ENCODE measurements around the gene MEX3A. TPM values are rescaled to one million over a fixed set of nuclear protein-coding genes. Genes with fewer than 3 reads are reported as not detected.
A peak's percentile ranks its signal among the peaks of the same experiment; 100 is the strongest.

Gene MEX3A
- total and polyA plus RNA-seq, 7 donors, result 0.23 to 1.5 (median 0.33) TPM

- no peak overlapping the region for H3K4me3 ChIP-seq
- H3K9me3 ChIP-seq, result no peaks in the 10 kb centered on the region
- intact Hi-C loops (cut with DNase I), result no loop called here
- DNase-seq, result no peak
- 62 to 63% methylated on average over 4 of the region's 4 CpGs for WGBS, 2 donors
- TF ChIP-seq POLR2A (IDR thresholded peaks at IDR 0.05) (no peak), POLR2AphosphoS5 (IDR thresholded peaks at IDR 0.05) (no peak), CTCF (IDR thresholded peaks at IDR 0.05) (no peak), EP300 (IDR thresholded peaks at IDR 0.05) (no peak)
- H3K36me3 ChIP-seq, result no peaks in the 10 kb centered on the region
- H3K27ac ChIP-seq, result peak overlapping the region; percentile 95 to 100 (median 98)
- H3K27me3 ChIP-seq, result no peaks in the 10 kb centered on the region
- peaks cover 0 to 54% (median 44%) of the 10 kb centered on the region in 4 donors for H3K4me1 ChIP-seq
Measured at GRCh38 chr1:156113282-156113950, 31.2 kb upstream of the MEX3A start.

- no peaks in the 10 kb centered on the region for H3K9me3 ChIP-seq
- H3K27ac ChIP-seq, result peak overlapping the region; percentile 95 to 100 (median 98)
- intact Hi-C loops (cut with DNase I), result no loop called here
- H3K4me3 ChIP-seq, result no peak overlapping the region
- no peaks in the 10 kb centered on the region for H3K27me3 ChIP-seq
- no peaks in the 10 kb centered on the region for H3K36me3 ChIP-seq
- peak; percentile 74 for DNase-seq
- H3K4me1 ChIP-seq, result peaks cover 0 to 45% (median 35%) of the 10 kb centered on the region in 4 donors
- WGBS, 2 donors, result 56 to 69% methylated on average over 10 of the region's 10 CpGs
- TF ChIP-seq POLR2A (IDR thresholded peaks at IDR 0.05), result no peak
- TF ChIP-seq POLR2AphosphoS5 (IDR thresholded peaks at IDR 0.05), result peak in 3 of 4 donors; percentile 38 to 55 (median 39)
- TF ChIP-seq CTCF (IDR thresholded peaks at IDR 0.05), result no peak
- TF ChIP-seq EP300 (IDR thresholded peaks at IDR 0.05), result peak in 2 of 4 donors; percentile 25 to 33
Measured at GRCh38 chr1:156112276-156113137, 30.2 kb upstream of the MEX3A start.

- WGBS, 2 donors, result 87 to 90% methylated on average over 4 of the region's 4 CpGs
- Histone ChIP-seq H3K4me1 (peaks cover 0 to 44% (median 32%) of the 10 kb centered on the region in 4 donors), H3K27me3 (no peaks in the 10 kb centered on the region), H3K36me3 (no peaks in the 10 kb centered on the region), H3K4me3 (no peak overlapping the region), H3K27ac (peak overlapping the region; percentile 95 to 100 (median 98)), H3K9me3 (no peaks in the 10 kb centered on the region)
- DNase-seq, result no peak
- TF ChIP-seq POLR2A (IDR thresholded peaks at IDR 0.05), result no peak
- TF ChIP-seq POLR2AphosphoS5 (IDR thresholded peaks at IDR 0.05), result no peak
- no peak for TF ChIP-seq CTCF (IDR thresholded peaks at IDR 0.05)
- no peak for TF ChIP-seq EP300 (IDR thresholded peaks at IDR 0.05)
- intact Hi-C loops (cut with DNase I), result no loop called here
Measured at GRCh38 chr1:156111355-156111962, 29.2 kb upstream of the MEX3A start.

- intact Hi-C loops (cut with DNase I), result no loop called here
Measured at GRCh38 chr1:156110252-156110651, 28.0 kb upstream of the MEX3A start.

More at GRCh38 chr1:156110252-156110651, 28.0 kb upstream of the MEX3A start:
- peaks cover 0 to 51% (median 38%) of the 10 kb centered on the region in 4 donors for H3K4me1 ChIP-seq
- DNase-seq, result no peak
- no peak overlapping the region for H3K27ac ChIP-seq
- TF ChIP-seq EP300 (IDR thresholded peaks at IDR 0.05) (no peak), POLR2A (IDR thresholded peaks at IDR 0.05) (no peak), POLR2AphosphoS5 (IDR thresholded peaks at IDR 0.05) (no peak), CTCF (IDR thresholded peaks at IDR 0.05) (no peak)
- no peaks in the 10 kb centered on the region for H3K36me3 ChIP-seq
- 66 to 85% methylated on average over 2 of the region's 2 CpGs for WGBS, 2 donors
- H3K27me3 ChIP-seq, result no peaks in the 10 kb centered on the region
- H3K4me3 ChIP-seq, result no peak overlapping the region
- no peaks in the 10 kb centered on the region for H3K9me3 ChIP-seq

All from sigmoid colon (tissue), 7 donors.